ENCODE results near the gene HHIPL1.
A peak's percentile ranks its signal among the peaks of the same experiment; 100 is the strongest.

Gene HHIPL1

GRCh38 chr14:99677231-99678140 lies 32.6 kb downstream of the HHIPL1 start:
- no peak for DNase-seq

DNA sequence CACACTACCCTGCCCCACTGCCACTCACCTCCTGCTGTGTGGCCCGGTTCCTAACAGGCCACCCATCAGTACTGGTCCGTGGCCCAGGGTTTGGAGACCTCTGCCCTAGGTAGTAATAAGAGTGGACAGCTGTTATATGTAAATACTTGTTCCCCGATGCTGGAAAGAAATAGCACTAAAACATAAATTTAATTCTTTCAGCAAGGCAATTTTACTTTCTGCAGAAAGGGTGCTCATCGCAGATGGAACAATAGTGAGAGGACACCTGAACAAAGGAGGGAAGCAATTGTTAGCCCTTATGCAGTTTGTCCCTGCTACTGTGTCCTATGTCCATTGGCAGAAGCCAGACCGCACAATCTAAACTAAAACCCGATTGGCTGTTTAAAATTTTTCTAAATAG lies 33.3 kb downstream of the HHIPL1 start:
- no peak for DNase-seq

- no peak for DNase-seq
These were observed 34.2 kb downstream of the HHIPL1 start for GRCh38 chr14:99679111-99679510.

DNA sequence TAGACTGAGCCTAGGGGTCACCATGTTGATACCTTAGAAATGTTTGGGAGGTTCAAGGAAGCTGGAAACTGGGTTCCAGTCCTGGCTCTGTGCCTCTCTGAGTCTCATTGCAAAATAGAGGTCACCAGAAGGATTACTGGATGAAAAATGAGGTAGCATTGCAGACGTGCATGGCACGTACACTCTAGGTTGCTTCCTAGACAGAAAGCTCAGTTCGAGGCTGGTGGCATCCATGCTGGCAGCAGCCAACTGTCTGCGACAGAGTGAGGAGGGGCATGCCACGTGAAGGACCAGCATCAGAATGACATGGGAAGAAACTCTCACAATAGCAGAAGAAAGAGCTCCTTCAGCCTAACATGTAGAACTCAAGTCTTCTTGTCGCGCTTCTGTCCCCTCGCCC lies 34.6 kb downstream of the HHIPL1 start:
- DNase-seq: no peak

GRCh38 chr14:99679996-99680395 lies 35.1 kb downstream of the HHIPL1 start:
- DNase-seq: no peak

DNA sequence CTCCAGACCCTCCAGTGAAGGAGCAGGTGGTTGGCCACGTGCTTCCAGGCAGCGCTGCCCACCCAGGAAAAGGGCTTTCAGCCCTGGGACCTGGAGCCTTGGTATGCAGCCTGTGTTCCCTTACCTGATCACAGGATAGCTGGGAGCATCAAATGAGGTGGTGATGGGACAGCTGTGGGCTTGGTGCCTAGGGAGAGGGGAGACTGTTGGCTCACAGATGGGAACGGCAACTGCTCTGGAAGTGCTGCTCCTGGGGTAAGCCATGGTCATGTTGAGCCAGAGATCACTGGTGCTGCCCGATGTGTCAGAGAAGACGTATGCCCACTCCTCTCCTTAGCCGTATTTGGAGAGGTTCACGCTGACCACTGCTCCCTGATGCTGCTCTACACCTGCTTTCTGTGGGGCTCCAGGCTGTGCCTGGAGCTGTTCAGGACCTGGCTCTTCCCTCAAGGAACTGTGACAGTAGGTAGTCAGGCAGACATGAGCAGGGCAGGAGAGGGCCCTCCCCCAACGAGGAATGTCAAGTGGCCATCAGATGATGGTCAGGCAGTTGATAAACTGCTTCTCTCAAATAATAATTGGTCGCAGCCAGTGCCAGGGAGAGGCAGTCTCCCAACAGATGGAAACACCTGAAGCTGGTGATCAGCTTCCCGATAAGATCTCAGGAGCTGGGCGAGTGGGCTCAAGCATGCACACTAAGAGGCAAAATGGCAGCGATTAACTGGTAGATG lies 36.3 kb downstream of the HHIPL1 start:
- no peak for DNase-seq

DNA sequence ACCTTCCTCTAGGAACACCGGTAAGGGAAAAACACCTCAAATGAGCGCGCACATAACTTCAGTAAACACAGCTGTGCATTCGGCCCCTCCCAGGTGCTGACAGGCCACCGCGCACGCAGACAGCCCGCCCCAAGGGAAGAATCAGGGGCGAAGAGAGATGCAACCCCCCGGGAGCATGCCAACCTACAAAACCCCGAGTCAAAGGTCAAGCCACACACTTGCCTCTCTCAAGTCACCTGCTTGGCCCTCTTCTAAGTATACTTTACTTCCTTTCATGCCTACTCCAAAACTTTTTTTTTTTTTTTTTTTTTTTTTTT lies 36.9 kb downstream of the HHIPL1 start:
- DNase-seq: no peak

- peak; percentile 87 for DNase-seq
These were observed 38.1 kb downstream of the HHIPL1 start for GRCh38 chr14:99682809-99683618.

DNA sequence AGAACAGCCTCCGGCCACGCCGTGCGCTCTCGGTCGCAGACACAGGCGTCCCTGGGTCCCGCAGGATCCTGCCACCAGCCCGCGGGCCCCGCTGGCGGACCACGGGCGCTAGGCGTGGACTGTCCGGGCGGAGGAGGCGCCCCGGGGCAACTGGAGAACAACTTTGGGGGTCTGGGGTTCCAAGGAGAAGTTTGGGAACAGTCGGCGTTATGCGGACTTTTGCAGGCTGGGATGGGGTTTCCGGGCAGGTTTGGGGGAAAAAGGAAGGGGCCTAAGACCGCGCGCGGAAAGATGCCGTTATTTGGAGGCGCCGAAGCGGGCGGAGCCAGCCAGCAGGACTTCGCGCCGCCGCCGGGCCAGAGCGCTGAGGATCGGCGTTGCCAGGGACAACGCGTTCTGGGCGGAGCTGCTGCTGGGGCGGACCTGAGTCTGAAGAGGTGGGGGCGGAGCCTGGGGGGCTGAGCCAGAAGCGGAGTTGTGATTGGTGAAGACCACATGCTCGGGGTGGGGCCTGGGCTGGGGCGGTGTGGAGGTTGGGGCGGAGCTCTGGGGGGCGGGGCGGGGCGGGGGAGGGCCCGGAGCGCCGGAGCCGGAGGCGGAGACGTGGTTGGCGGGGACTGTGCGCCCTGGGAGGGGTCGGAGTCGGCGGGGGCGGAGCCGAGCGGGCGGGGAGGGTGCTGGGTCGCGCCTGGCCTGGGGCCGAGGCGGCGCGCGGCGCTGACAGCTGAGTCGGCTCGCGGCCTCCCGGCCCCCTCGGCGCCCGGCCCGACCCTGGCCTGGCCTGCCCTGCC lies 38.9 kb downstream of the HHIPL1 start, which contains the start of gene CYP46A1:
TSS of gene CYP46A1 (plus strand) at position 680 of the 791 bp plus-strand sequence. CDS start 120 bp downstream, outside the sequence.
- peak; percentile 100 for DNase-seq

GRCh38 chr14:99684410-99684934 lies 39.5 kb downstream of the HHIPL1 start:
- no peak for DNase-seq

GRCh38 chr14:99685151-99685591 lies 40.2 kb downstream of the HHIPL1 start:
- DNase-seq: no peak

- DNase-seq: no peak
These were observed 40.7 kb downstream of the HHIPL1 start for GRCh38 chr14:99685596-99685995.

DNA sequence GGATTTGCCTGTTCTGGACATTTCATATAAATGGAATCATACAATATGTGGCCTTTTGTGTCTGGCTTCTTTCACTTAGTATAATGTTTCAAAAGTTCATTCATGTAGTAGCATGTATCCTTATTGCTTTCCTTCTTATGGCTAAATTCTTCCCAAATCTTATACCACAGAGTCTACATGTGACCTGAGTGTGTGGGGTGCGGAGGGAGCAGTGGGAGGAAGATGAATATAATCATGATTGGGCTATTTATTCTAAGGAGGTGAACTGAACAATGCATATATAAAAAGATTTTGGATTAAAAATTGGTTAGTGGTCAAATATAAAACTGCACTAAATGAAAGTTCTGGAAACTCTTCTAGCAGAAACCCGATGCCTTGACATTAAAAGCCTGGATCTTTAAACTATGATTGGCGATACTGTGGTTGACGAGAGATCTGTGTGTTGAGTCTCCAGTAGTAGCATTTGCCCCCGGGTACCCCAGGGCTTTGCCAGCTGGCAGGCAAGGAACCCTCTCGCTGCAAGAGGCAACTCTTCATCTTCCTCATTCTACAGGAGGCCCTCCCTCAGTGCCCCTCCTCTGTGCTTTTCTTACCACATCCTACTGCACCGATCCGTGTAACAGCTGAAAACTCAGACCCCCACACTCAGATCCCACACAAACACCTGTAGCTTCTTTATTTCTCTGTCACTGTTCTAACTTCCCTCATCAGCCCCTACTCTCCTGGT lies 41.8 kb downstream of the HHIPL1 start:
- no peak for DNase-seq

GRCh38 chr14:99687284-99688209 lies 42.6 kb downstream of the HHIPL1 start:
- DNase-seq: peak; percentile 32

GRCh38 chr14:99688210-99688581 lies 43.3 kb downstream of the HHIPL1 start:
- no peak for DNase-seq

GRCh38 chr14:99688629-99689028 lies 43.7 kb downstream of the HHIPL1 start:
- DNase-seq: no peak

GRCh38 chr14:99689266-99690236 lies 44.6 kb downstream of the HHIPL1 start:
- no peak for DNase-seq

GRCh38 chr14:99690636-99691035 lies 45.7 kb downstream of the HHIPL1 start:
- DNase-seq: no peak
